Measurements from ENCODE around the gene VAMP1.
A peak's percentile ranks its signal among the peaks of the same experiment; 100 is the strongest.
"Not testable (repeated sequence)": the region's sequence is repeated elsewhere in the genome, so short reads cannot be mapped to it uniquely, and the experiment has no call there.

VAMP1 gene

GRCh38 chr12:6469609-6470374, 685 bp downstream of the VAMP1 start:
- no peak for DNase-seq (ENCODE audit: low spot score)

GRCh38 chr12:6469092-6469491, 1.4 kb downstream of the VAMP1 start:
- DNase-seq (ENCODE audit: low spot score) = no peak

GRCh38 chr12:6468283-6468575, 2.2 kb downstream of the VAMP1 start:
- DNase-seq (ENCODE audit: low spot score) = no peak

DNA sequence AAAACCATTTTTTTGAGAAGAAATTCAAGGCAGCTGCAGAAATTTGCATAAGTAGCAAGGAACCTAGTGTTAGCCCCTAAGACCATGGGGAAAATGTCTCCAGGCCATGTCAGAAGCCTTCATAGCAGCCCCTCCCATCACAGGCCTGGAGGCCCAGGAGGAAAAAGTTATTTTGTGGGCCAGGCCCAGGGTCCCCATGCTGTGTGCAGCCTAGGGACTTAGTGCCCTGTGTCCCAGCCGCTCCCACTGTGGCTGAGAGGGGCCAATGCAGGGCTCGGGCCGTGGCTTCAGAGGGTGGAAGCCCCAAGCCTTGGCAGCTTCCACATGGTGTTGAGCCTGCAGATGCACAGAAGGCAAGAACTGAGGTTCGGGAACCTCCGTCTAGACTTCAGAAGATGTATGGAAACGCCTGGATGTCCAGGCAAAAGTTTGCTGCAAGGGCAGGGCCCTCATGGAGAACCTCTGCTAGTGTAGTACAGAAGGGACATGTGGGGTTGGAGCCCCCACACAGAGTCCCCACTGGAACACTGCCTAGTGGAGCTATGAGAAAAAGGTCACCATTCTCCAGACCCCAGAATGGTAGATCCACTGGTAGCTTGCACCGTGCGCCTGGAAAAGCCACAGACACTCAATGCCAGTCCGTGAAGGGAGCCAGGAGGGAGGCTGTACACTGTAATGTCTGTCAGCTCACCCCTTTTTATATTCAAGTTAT, 2.8 kb downstream of the VAMP1 start:
- not testable (repeated sequence) for DNase-seq (ENCODE audit: low spot score)

DNA sequence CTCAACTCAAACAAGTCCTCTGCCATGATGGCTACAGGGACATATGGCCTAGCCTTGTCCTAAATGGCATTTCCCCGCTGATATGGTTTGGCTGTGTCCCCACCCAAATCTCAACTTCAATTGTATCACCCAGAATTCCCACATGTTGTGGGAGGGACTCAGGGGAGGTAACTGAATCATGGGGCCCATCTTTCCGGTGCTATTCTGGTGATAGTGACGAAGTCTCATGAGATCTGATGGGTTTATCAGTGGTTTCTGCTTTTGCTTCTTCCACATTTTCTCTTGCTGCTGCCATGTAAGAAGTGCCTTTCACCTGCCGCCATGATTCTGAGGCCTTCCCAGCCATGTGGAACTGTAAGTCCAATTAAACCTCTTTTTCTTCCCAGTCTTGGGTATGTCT, 3.7 kb downstream of the VAMP1 start:
- not testable (repeated sequence) for DNase-seq (ENCODE audit: low spot score)

DNA sequence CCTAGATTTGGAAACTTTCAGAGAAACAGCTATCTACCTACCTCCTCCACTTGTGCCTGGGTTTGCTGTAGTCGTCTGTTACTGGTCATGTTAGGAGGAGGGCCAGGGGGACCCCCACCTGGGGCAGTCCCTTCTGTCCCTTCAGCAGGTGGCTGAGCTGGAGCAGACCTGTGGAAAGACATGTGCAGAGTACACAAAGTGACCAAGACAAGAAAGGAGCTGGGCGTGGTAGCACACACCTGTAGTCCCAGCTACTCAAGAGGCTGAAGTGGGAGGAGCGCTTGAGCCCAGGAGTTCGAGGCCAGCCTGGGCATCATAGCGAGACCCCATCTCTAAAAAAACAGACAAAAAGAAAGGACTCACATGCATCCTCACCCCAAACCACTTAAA, 4.3 kb downstream of the VAMP1 start:
- no peak for DNase-seq (ENCODE audit: low spot score)

- peak; percentile 61 for DNase-seq (ENCODE audit: low spot score)
Measured at GRCh38 chr12:6465467-6466183, 4.9 kb downstream of the VAMP1 start.

DNA sequence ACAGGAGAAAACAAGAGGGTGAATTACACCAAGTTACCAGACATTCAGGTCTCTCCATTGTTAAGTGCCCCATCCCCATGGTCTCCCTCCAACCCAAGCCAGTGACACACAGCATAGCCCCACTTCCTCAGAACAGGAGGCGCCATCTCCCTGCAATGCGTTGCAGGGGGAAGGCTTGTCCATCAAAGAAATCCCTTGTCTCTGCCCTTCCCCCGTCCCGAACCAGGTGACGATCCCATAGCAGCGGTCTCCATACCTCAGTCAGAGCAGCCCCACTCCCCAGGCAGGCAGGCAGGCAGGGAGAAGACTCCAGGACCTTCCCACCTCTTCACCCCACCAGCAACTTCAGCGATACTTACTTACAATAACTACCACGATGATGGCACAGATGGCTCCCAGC, 5.9 kb downstream of the VAMP1 start:
- DNase-seq (ENCODE audit: low spot score) = no peak

- no peak for DNase-seq (ENCODE audit: low spot score)
Measured at GRCh38 chr12:6463858-6464257, 6.6 kb downstream of the VAMP1 start.

DNA sequence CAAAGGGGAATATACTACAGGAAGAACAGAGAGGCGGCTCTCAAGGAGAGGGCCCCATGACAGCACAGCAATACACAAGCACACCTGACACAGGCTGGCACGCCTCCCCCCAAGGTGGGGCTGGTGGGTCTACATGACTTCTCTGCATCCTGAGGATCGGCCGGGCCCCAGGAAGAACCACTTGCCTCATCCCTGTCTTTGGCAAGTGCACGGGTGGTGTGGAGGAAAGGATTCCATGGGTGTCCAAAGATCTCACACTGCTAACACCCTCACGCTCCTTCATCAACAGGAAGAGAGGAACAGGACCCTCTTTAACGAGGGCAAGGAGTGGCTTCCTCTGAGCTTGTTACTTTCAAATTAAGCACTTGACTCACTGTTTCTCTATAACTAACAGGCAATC, 7.3 kb downstream of the VAMP1 start:
- no peak for DNase-seq (ENCODE audit: low spot score)

- no peak for DNase-seq (ENCODE audit: low spot score)
Measured at GRCh38 chr12:6462234-6462995, 8.1 kb downstream of the VAMP1 start.

DNA sequence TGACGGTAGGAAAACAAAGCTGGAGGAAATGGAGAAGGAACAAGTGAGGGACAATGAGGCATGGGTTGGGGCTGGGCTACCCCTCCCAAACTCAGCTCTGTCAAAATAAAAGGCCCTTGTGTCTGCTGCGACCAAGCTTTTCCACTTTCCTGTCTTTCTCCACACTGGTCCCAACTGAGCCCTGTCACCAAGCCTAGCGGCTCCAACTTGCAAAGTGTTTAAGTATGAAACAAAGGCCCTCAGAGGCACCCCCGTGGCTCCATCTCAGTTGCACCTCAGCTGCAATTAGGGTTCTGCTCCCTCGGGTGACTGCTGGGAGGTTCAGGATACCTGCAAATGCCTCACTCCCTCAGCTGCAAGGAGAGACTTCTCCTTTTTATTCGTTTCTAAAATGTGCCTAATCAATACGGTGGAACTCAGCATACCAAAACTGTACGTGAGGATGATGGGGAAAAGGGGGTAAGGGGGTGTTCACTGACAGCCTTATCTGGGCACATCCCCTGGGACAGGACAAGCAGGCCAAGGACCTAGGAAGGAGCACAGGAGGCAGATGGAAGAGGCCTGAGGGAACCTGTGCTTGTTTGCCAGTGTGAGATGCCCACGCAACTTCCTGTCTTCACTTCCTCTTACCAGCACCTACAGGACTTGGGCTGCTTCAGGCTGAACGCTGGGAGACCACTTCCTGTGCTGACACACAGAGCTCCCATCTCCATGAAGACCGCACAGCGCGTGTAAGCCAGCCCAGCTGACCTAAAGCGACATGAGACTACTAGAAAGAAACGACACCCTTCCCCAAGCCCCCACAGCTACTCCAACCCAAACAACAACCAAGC, 8.9 kb downstream of the VAMP1 start:
- DNase-seq (ENCODE audit: low spot score) = peak; percentile 49

DNA sequence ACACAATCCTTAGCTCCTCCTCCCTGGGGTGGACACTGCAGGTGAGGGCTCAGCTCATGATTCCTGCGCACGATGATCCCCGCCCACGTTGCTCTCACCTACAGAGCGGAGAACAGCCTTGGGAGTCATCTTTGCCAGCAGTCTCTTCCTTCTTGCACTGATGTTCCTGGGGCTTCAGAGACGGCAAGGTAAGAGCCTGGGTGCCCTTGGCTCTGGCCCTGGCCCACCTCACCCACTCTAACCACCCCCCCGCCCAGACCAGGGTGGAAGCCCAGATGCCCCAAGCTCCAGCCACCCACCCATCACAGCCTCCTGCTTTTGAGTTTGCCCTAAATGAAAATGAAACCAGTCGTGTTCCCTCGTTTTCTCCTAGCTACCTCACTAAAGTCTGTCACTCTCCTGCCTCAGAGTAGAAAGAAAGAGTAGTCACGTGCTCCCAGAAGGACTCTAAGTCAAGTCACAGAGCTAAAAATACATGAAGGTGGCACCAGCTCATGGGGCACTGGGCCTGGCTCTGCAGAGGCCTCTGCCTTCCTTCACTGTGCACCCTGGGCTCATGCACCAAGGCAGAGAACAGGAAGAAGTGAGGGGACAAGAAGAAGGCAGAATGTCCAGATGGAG, 9.6 kb downstream of the VAMP1 start:
- no peak for DNase-seq (ENCODE audit: low spot score)

- no peak for DNase-seq (ENCODE audit: low spot score)
Measured at GRCh38 chr12:6459004-6459337, 11.5 kb downstream of the VAMP1 start.

DNA sequence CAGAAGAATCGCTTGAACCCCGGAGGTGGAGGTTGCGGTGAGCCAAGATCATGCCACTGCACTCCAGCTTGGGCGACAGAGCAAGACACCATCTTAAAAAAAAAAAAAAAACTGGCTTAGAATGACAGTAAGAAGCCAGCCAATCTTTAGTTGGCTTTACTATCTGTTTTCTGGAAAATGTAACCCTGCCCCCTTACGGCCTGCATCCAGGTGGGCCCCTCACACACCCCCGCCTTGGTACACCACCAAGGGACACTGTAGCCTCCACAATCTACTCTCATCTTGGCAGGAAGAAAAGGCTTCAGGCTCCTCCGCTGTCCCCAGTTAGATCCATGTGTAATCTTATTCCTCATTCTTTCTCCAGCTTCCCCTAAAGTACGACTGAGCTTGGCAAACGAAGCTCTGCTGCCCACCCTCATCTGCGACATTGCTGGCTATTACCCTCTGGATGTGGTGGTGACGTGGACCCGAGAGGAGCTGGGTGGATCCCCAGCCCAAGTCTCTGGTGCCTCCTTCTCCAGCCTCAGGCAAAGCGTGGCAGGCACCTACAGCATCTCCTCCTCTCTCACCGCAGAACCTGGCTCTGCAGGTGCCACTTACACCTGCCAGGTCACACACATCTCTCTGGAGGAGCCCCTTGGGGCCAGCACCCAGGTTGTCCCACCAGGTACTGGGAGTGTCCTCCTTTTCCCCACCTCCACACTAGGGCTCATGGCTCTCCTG, 12.0 kb downstream of the VAMP1 start:
- DNase-seq (ENCODE audit: low spot score) = no peak

GRCh38 chr12:6457220-6457945, 13.1 kb downstream of the VAMP1 start:
- DNase-seq (ENCODE audit: low spot score) = no peak

DNA sequence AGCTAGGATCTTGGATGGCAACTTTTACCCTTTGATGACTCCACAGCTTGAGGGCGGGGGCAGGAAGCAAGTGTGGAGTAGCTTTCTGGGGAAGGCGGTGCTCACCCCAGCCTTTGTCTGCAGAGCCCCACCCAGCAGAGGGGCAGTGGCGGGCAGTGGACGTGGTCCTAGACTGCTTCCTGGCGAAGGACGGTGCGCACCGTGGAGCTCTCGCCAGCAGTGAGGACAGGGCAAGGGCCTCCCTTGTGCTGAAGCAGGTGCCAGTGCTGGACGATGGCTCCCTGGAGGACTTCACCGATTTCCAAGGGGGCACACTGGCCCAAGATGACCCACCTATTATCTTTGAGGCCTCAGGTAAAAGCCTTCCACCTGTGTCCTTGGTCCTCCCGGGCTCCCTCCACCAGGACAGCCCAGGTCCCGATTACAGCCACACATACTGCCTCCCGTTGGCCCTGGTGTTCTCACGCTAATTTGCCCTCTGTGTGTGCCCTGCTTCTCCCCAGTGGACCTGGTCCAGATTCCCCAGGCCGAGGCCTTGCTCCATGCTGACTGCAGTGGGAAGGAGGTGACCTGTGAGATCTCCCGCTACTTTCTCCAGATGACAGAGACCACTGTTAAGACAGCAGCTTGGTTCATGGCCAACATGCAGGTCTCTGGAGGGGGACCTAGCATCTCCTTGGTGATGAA, 17.4 kb downstream of the VAMP1 start:
- no peak for DNase-seq (ENCODE audit: low spot score)

DNA sequence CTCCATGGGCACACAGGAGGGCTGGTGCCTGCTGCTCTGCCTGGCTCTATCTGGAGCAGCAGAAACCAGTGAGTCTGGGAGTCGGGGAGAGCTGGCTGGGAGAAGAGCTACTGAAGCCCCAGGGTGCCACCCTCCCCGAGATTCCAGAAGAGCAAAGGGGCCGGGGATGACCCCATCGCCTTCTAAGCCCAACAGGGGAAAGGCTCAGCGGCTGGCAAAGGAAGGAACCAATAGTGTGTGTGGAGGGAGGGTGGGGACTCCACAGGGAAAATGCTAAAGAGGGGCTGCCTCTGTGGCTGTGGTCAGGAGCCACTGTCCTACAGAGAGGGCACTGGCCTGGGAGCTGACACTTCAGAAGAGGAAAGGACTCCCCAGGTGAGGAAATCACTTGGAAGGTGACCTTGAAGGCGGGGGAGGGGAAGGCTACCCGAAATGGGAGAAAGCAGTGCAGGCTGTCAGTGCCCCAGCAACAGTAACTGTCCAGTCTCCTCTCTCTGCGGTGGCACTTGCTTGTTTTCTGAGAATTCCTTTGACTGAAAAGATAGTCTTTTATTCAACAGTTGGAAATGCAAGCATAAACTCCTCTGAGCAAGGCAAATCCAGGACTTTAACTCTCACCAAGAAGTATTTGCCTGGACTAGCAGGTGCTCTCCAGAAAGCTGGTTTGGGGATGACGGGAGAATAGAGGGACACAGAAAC, 18.1 kb downstream of the VAMP1 start:
- DNase-seq (ENCODE audit: low spot score) = no peak
